Right lobe of liver (tissue), 4 donors: Measurements from ENCODE around the gene CDKN3.

Experiments used
- CTCF ChIP-seq, 4 donors: fragments of 200-600 bp in 3 of 4; fragments of 450-650 bp in 1 of 4; IDR thresholded peaks; one replicate each; pipeline versions ENCODE4 v1.5.1 to v1.8.0; 2016 to 2022; ENCODE audit warnings: antibody characterized with exemption in 4 of 4, mild to moderate bottlenecking in 2 of 4
- POLR2A ChIP-seq: fragments of 450-650 bp; IDR thresholded peaks from one replicate; pipeline ENCODE4 v1.6.1; 2017; ENCODE audit warnings: antibody characterized with exemption, mild to moderate bottlenecking
- donor health status: DM: no; HTN: no; CAD: no.
- donor health status: DM: no; HTN: no; CAD: no.
- donor health status: DM: no; HTN: yes; CAD: no.

GRCh38 chr14:54447231-54447692, 50.5 kb downstream of the CDKN3 start:
- TF ChIP-seq POLR2A, result no peak
- TF ChIP-seq CTCF (IDR thresholded peaks at IDR 0.05), result no peak
